Upper lobe of right lung (tissue), 1 donor: ENCODE data around the gene HOXB13. TPM values are rescaled to one million over a fixed set of nuclear protein-coding genes. Genes with fewer than 3 reads are reported as not detected.
"Not testable (repeated sequence)": the region's sequence is repeated elsewhere in the genome, so short reads cannot be mapped to it uniquely, and the experiment has no call there.

Experiments used
- ATAC-seq: fragments of 200-7000 bp; cut with Tn5 transposase; one replicate; pipeline ENCODE4 v1.9.1; 2020; ENCODE audit warnings: mild to moderate bottlenecking, moderate library complexity
- DNase-seq: peaks from one replicate; pipeline ENCODE4 v3.0.0-alpha.2; 2020
- H3K27ac ChIP-seq: fragments of 200-600 bp; one replicate; pipeline ENCODE4 v1.8.0; 2022
- H3K27me3 ChIP-seq: fragments of 200-600 bp; one replicate; pipeline ENCODE4 v1.8.0; 2022; ENCODE audit warnings: mild to moderate bottlenecking
- H3K36me3 ChIP-seq: fragments of 200-600 bp; one replicate; pipeline ENCODE4 v1.8.0; 2022
- H3K4me1 ChIP-seq: fragments of 200-600 bp; one replicate; pipeline ENCODE4 v1.8.0; 2022
- H3K4me3 ChIP-seq: fragments of 200-600 bp; one replicate; pipeline ENCODE4 v1.8.0; 2022; ENCODE audit warnings: mild to moderate bottlenecking
- H3K9me3 ChIP-seq: fragments of 200-600 bp; one replicate; pipeline ENCODE4 v1.8.0; 2022
- CTCF ChIP-seq: fragments of 200-600 bp; IDR thresholded peaks from one replicate; pipeline ENCODE4 v1.8.0; 2022; ENCODE audit warnings: antibody characterized with exemption
- intact Hi-C: fragments of 100-400 bp; cut with DNase I; formaldehyde crosslinking; loops from one replicate; pipeline ENCODE4 v1.11.0; 2022
- total RNA-seq: library from RNA; stranded (reverse); fragmentation: NEBNext Ultra II Directional; extraction: Animal tissue kit (Norgen Biotek cat#: 25700); gene quantifications from one replicate; pipeline ENCODE4 v1.2.1, GENCODE V29; 2021
- donor health status: DM: no; HTN: yes; CAD: no; lungs with severe emphysema.

Gene HOXB13
- total RNA-seq, 1 donor from 2014 or later: not detected

DNA sequence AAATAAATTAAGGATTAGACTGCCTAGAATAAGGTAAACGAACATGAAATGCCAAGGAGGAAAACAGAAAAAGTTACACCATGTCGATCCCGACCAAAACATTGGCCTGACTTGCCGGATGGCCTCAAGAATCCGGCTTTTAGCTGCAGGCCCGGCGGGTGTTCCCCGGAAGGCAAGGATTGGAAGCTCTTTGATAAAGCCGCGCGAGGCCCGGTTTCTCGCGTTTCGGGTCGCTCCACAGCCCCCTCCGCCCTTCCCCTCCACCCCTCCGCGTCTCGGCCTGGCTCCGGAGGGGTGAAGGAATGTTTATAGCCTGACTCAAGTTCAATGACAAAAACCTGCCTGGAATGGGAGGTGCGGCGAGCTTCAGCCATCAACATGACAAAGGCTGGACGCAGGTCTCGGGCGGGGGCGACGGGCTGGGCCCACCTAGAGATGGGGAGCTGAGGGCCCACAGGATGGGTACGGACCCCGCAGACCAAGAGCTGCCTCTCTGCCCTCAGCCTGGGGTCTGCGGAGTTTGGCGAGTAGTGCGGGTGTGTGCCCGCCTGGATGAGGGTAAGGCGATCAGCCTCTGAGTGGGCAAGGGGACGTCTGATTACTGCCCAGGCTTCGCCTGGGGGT lies 8.8 kb downstream of the HOXB13 start:
- DNase-seq: no peak
- H3K9me3 ChIP-seq: no peaks in the 10 kb centered on the region
- intact Hi-C loops: no loop called here
- no peak for ATAC-seq
- no peak overlapping the region for H3K4me3 ChIP-seq
- no peak for TF ChIP-seq CTCF
- H3K27me3 ChIP-seq: peaks cover 100% of the 10 kb centered on the region
- H3K27ac ChIP-seq: no peak overlapping the region
- H3K36me3 ChIP-seq: no peaks in the 10 kb centered on the region
- H3K4me1 ChIP-seq: peaks cover 13% of the 10 kb centered on the region

- no peaks in the 10 kb centered on the region for H3K9me3 ChIP-seq
- DNase-seq: no peak
- peaks cover 8% of the 10 kb centered on the region for H3K4me1 ChIP-seq
- intact Hi-C loops: no loop called here
- no peak overlapping the region for H3K4me3 ChIP-seq
- peaks cover 100% of the 10 kb centered on the region for H3K27me3 ChIP-seq
- no peaks in the 10 kb centered on the region for H3K36me3 ChIP-seq
- ATAC-seq: no peak
- no peak for TF ChIP-seq CTCF
- no peak overlapping the region for H3K27ac ChIP-seq
Observed at GRCh38 chr17:48718761-48719641, 9.5 kb downstream of the HOXB13 start.

- H3K27me3 ChIP-seq: peaks cover 100% of the 10 kb centered on the region
- H3K9me3 ChIP-seq: no peaks in the 10 kb centered on the region
- ATAC-seq (no peak), DNase-seq (no peak)
- H3K27ac ChIP-seq: no peak overlapping the region
- intact Hi-C loops: no loop called here
- H3K36me3 ChIP-seq: no peaks in the 10 kb centered on the region
- TF ChIP-seq CTCF: no peak
- peaks cover under 1% of the 10 kb centered on the region for H3K4me1 ChIP-seq
- H3K4me3 ChIP-seq: no peak overlapping the region
Observed at GRCh38 chr17:48718227-48718760, 10.3 kb downstream of the HOXB13 start.

GRCh38 chr17:48717367-48718226 lies 11.0 kb downstream of the HOXB13 start:
- TF ChIP-seq CTCF: no peak
- Histone ChIP-seq H3K4me3 (no peak overlapping the region), H3K36me3 (no peaks in the 10 kb centered on the region), H3K27me3 (peaks cover 100% of the 10 kb centered on the region), H3K4me1 (no peaks in the 10 kb centered on the region), H3K9me3 (no peaks in the 10 kb centered on the region), H3K27ac (no peak overlapping the region)
- DNase-seq (no peak), ATAC-seq (no peak)
- intact Hi-C loops: no loop called here

- H3K9me3 ChIP-seq, ATAC-seq, intact Hi-C loops, H3K4me1 ChIP-seq, DNase-seq, H3K36me3 ChIP-seq, H3K4me3 ChIP-seq, H3K27ac ChIP-seq: not testable (repeated sequence)
- peaks cover 100% of the 10 kb centered on the region for H3K27me3 ChIP-seq
Observed at GRCh38 chr17:48716549-48716948, 12.0 kb downstream of the HOXB13 start.
